Measurements from ENCODE around the gene LRP1B.

Gene LRP1B

DNA sequence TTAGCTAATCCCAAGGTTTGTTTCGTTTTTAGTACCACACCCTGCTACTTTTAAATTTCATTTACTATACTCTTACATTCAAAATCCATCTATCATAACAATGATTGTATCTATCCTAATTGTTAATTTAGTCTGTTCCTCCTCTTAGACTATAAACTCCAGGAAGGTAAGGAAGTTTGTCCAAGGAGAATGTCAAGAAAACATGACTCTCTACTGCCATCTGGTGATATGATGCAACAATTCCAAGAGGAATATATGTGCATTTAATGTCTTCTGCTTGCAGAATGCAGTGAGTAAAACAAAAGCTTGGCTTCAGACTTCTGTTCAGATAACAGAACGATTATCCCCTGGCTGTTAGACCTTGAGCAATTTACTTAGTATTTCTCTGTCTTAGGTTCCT is 1267.1 kb downstream of the LRP1B start:
- DNase-seq: peak; percentile 73

GRCh38 chr2:140862181-140862580 is 1268.6 kb downstream of the LRP1B start:
- no peak for DNase-seq

- DNase-seq: peak; percentile 7
Observed at GRCh38 chr2:140861666-140862065, 1269.2 kb downstream of the LRP1B start.

DNA sequence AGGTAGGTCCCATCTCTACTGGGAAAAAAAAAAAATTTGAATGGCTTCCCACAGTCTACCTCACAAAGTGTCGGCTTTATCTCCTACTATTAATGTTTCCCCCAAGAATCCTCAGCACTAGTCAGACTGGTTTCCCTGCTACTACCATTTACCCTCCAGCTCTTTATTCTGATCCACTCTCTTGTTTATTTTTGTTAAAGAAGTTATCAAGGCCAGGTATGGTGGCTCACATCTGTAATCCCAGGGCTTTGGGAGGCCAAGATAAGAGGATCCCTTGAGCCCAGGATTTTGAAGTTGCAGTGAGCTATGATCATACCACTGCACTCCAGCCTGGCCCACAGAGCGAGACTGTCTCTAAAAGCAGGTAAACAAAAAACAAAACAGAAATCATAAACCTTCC is 1275.3 kb downstream of the LRP1B start:
- no peak for DNase-seq

DNA sequence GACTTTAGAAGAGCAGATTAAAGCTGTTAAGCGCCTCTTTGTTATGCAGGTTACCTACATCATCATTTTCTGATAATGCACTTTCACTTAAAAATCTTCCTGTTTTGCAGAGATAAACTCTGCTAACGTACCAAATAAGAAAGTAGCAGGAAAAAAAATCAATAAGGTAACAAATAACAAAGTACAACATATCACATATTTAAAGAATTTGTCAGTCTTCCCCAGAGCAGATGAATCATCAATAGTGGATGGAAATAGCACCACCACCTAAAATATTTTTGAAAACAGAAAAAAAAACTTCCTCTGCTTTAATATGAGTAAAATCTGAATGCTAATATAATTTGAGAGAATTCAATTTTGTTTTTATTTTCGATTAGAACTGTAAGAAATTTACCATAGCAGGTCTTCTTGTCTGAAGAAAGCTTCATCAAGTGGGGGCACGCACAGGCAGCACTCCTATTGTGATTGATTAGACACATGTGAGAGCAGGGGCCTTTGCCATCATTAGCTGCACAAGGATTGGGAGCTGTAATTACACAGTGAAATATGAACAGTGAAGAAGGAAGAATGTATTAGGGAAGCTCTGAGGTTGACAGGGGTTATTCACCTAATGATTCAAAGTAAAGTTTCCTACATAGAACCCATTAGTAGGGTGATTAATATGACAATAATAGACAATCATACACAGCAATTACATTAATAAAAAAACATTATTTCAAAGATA is 1279.4 kb downstream of the LRP1B start:
- no peak for DNase-seq

DNA sequence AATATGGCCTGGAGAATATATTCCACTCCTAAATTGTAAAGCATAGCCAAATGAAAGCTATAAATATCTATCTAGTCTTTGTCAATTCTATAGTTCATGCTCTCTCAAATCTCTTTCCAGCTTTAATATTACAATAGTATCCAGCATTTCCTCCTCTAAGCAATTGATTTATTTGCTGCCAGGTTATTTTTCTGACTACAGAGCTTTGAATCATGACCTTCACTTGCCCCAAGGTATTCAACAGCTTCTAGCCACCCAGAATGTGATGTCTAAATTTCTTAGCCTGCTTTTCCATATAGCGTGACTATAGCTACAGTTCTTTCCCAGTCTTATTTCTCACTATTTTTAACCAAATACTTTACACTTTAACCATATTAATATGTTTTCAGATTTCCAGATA is 1287.6 kb downstream of the LRP1B start:
- no peak for DNase-seq

DNA sequence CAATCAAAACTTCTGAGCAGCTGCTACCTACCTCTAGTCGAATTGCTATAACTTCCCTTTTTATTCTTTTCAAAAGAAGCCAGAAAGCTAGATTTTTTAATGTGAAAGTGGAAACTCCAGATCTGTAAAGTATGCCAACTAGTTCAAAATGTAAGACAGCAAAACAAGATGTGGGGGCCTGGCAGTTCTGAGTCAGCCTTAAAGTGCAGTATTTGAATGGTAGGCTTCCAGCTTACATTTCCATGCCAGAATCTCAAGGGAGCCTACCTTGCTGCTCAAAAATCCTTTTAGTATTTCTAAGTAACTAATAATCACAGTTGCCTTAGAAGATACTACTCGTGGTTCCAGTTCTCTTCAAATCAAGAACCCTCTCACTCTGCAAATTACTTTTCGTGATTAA is 1288.7 kb downstream of the LRP1B start:
- no peak for DNase-seq

- DNase-seq: no peak
Observed at GRCh38 chr2:140841141-140841540, 1289.7 kb downstream of the LRP1B start.

DNA sequence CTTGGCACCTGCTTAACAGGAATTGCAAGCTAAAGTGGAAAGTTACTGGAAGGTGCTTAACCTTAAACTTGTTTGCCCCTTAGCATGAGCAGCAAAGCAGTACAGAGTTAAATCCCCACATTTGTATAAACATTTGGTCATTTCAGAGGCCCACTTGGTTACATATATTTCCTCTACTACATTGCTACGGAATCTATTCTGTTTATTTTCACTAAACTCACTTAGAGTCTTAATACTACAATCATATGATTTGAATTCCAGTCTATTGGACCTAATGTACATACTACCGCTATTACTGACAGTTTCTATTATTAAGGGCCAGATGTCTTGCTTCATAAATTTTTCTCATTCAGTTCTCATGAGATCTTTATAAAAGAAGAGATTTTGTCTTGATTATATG is 1294.0 kb downstream of the LRP1B start:
- no peak for DNase-seq

- no peak for DNase-seq
Observed at GRCh38 chr2:140835079-140835478, 1295.7 kb downstream of the LRP1B start.

- peak; percentile 48 for DNase-seq
Observed at GRCh38 chr2:140814141-140814540, 1316.7 kb downstream of the LRP1B start.

GRCh38 chr2:140808820-140809219 is 1322.0 kb downstream of the LRP1B start:
- peak; percentile 18 for DNase-seq

DNA sequence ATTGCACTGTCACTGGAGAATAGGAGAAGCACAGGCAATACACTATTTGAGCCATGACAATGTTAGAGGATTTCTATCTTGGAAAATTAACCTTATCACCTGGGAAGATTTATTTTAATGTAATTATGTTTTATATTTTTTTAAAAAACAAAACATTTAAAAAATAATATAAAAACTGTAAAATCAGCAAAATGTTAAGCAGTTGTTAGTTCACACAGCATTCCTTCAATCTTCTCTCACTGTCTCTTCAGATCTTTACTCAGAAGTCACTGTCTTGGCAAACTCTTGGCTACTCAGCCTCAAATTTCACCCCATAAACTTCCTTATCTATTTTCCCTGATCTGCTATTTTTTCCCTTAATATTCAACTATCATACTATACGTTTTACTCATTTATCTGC is 1322.6 kb downstream of the LRP1B start:
- no peak for DNase-seq

DNA sequence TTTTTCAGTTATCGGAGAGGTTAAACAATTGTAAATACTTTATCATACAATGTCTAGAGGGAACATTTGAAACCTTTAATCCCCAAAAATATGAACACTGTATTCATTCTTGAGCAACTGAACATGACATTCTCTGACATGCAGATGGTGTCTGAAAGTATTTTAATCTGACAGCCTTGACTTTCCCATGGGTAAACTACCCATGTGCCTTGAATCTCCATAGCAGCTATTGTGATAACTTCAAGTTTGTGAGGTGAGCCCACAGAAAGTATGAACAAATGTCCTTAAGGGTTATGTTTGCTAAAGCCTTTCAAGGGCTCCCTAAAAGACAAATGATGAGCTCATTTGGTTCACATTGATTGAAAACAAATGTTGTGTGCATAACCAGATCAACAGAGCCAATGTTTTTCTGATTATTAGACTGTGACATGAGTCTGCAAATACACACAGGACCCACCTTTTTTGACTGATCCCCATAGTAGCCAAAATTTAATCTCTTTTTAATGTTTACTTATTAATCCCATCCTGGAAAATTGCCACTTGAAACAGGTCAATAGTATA is 1326.0 kb downstream of the LRP1B start:
- DNase-seq: no peak

DNA sequence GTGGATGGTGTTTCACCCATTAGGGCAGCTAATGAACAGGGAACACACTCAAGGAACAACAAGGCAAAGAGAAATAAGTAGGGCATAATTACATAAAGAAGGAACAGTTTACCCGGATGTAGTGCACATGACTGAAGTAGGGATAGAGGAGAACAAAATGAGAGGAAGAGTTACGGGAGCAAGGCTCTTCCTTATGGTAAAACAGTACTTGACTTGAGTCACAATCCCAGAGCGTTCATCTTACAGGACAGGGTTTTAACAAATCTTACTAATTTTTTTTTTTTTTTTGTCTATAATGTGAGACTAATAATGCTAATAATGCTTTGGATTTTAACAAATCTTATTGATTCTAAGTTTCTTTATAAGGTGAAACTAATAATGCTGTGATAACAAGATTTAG is 1329.5 kb downstream of the LRP1B start:
- DNase-seq: no peak

GRCh38 chr2:140797718-140798117 is 1333.1 kb downstream of the LRP1B start:
- DNase-seq: no peak

DNA sequence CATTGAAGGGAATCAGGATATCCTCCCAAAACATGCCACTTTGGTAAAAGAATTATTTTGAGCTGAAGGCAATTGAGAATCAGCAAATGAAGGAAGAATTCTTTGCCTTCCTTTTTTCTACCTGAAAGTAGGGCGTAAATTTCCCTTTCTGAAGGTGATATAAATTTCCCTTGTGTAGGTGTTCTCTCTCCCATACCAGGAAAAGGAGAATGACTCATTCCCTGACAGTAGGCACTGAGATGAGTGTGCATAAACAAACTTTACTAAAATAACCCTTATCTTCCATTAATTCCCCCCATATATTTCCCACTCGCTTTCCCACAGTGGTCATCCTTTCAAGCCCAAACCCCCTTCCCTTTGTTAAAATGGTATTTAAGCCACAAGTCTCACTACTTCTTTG is 1339.0 kb downstream of the LRP1B start:
- no peak for DNase-seq

- peak; percentile 90 for DNase-seq
Observed at GRCh38 chr2:140786585-140786984, 1344.2 kb downstream of the LRP1B start.

DNA sequence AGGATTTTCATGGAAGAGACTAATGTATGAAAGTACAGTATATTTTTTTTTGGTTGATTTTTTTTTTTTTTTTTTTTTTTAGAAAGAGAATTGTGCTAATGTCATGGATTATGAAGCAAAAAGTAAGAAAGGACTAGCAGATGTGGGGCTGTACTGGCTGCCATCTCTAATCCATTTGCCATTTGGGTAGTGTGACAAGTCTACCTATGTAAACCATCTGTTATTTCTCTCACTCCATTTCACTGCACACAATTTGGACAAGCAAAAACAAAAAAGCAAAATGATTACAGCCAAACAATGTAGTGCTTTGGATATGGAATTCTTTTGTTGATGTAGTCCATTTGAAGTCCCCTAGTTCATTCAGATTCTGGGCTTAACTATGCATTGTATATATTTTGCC is 1355.4 kb downstream of the LRP1B start:
- no peak for DNase-seq

- no peak for DNase-seq
Observed at GRCh38 chr2:140770645-140771044, 1360.2 kb downstream of the LRP1B start.

- DNase-seq: no peak
Observed at GRCh38 chr2:140761807-140762206, 1369.0 kb downstream of the LRP1B start.

DNA sequence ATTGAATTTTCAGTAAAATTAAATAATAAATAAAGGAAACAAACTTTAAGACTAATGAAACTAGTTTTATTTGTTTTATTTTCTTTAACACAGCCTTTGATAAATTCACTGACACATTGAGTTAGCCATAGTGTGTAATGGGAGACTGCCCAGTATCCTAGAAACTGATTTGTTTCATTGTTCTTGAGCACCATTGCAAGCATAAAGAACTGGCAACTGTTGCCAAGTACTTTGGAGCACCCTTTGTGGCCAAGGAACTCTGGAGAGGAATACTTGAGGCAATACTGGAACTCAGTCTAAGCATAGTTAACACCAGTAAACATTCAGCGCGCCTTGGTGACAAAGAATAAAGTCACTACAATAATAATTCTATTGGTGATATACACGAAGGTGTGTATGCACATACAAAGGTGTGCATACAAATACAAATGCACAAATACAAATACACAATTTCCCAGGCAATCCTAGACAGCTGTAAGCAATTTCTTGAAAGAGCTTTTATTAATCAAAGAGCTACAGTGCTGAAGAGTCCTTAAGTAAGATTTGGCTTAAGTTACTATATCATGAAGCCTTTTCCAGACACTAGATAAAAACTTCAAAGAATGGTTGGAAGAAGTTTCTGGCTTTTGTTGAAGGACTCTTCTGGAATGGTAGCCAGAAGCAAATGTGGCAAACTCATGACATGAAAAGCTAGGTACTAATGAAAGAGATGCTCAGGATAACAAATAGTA is 1371.2 kb downstream of the LRP1B start:
- DNase-seq: peak; percentile 13

GRCh38 chr2:140747665-140748064 is 1383.2 kb downstream of the LRP1B start:
- no peak for DNase-seq

GRCh38 chr2:140747090-140747489 is 1383.7 kb downstream of the LRP1B start:
- no peak for DNase-seq

Data from NCI-H2029 treated with DMSO at 0.1 percent for 48 hours (cell line).